ENCODE data around the gene SLC51B.

DNA sequence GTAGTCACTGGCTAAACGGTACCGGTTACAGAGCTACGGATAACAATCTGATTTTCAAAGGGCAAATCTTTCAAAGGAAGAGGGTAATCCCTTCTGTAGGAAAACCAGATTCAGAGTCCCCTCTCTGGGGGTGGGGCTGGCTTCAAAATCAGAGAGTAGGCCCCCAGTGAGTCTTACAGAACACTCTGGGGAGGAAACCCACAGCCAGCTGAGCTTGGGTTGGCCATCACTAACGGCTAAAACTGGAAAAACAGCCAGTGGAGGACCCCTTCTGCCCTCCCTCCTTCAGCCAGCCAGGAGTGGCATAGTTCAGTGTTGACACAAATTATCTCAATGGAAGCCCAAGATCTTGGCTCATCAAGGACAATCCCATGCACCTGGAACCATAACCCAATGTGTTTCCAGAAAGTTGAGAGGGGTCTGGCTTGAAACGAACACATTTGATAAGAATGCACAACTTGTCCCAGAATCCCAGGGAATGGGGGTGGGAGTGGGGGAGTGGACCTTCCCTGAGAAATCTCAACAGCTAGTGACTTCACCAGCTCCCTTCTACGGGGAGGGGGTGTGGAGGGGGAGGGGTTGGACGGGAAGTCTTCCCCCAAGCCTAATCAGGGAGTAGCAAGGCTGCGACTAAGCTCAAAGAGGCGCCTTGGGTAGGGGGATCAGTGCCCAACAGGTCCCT, 21.6 kb downstream of the SLC51B start:
- TF ChIP-seq, protein P1, sequence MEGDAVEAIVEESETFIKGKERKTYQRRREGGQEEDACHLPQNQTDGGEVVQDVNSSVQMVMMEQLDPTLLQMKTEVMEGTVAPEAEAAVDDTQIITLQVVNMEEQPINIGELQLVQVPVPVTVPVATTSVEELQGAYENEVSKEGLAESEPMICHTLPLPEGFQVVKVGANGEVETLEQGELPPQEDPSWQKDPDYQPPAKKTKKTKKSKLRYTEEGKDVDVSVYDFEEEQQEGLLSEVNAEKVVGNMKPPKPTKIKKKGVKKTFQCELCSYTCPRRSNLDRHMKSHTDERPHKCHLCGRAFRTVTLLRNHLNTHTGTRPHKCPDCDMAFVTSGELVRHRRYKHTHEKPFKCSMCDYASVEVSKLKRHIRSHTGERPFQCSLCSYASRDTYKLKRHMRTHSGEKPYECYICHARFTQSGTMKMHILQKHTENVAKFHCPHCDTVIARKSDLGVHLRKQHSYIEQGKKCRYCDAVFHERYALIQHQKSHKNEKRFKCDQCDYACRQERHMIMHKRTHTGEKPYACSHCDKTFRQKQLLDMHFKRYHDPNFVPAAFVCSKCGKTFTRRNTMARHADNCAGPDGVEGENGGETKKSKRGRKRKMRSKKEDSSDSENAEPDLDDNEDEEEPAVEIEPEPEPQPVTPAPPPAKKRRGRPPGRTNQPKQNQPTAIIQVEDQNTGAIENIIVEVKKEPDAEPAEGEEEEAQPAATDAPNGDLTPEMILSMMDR (IDR thresholded peaks at IDR 0.05) = no peak
- TF ChIP-seq POLR2A (IDR thresholded peaks at IDR 0.05) = no peak

Data from right lobe of liver (tissue), 4 donors.